Measurements from ENCODE around the gene RBM22.

DNA sequence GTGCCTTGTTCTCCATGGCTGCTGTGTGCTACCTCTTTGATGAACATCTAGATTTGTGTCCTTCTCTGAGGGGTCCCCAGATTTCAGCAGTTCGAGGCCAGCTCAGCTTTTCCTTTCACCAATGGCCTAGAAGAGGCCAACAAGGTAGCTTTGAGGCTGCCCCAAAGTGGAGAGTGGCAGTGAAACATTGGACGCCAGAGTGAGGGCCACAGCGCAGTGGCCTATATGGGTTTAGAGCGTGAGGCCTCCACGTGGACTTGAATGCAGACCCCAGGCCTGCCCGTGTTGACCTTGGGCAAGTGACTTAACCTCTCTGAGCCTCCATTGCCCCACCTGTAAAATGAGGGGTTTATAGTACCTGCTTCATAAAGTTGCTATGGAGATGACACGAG, 28.0 kb downstream of the RBM22 start:
- TF ChIP-seq, protein P1, sequence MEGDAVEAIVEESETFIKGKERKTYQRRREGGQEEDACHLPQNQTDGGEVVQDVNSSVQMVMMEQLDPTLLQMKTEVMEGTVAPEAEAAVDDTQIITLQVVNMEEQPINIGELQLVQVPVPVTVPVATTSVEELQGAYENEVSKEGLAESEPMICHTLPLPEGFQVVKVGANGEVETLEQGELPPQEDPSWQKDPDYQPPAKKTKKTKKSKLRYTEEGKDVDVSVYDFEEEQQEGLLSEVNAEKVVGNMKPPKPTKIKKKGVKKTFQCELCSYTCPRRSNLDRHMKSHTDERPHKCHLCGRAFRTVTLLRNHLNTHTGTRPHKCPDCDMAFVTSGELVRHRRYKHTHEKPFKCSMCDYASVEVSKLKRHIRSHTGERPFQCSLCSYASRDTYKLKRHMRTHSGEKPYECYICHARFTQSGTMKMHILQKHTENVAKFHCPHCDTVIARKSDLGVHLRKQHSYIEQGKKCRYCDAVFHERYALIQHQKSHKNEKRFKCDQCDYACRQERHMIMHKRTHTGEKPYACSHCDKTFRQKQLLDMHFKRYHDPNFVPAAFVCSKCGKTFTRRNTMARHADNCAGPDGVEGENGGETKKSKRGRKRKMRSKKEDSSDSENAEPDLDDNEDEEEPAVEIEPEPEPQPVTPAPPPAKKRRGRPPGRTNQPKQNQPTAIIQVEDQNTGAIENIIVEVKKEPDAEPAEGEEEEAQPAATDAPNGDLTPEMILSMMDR (IDR thresholded peaks at IDR 0.05): no peak
- TF ChIP-seq, protein P2, sequence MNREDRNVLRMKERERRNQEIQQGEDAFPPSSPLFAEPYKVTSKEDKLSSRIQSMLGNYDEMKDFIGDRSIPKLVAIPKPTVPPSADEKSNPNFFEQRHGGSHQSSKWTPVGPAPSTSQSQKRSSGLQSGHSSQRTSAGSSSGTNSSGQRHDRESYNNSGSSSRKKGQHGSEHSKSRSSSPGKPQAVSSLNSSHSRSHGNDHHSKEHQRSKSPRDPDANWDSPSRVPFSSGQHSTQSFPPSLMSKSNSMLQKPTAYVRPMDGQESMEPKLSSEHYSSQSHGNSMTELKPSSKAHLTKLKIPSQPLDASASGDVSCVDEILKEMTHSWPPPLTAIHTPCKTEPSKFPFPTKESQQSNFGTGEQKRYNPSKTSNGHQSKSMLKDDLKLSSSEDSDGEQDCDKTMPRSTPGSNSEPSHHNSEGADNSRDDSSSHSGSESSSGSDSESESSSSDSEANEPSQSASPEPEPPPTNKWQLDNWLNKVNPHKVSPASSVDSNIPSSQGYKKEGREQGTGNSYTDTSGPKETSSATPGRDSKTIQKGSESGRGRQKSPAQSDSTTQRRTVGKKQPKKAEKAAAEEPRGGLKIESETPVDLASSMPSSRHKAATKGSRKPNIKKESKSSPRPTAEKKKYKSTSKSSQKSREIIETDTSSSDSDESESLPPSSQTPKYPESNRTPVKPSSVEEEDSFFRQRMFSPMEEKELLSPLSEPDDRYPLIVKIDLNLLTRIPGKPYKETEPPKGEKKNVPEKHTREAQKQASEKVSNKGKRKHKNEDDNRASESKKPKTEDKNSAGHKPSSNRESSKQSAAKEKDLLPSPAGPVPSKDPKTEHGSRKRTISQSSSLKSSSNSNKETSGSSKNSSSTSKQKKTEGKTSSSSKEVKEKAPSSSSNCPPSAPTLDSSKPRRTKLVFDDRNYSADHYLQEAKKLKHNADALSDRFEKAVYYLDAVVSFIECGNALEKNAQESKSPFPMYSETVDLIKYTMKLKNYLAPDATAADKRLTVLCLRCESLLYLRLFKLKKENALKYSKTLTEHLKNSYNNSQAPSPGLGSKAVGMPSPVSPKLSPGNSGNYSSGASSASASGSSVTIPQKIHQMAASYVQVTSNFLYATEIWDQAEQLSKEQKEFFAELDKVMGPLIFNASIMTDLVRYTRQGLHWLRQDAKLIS (CRISPR knock-in tag; IDR thresholded peaks at IDR 0.05; ENCODE audit: borderline replicate concordance): no peak
- TF ChIP-seq NR1H2 (CRISPR knock-in tag; IDR thresholded peaks at IDR 0.05) (no peak), ELF4 (CRISPR knock-in tag; IDR thresholded peaks at IDR 0.05; ENCODE audit: low read depth) (no peak), NFE2L1 (CRISPR knock-in tag; IDR thresholded peaks at IDR 0.05) (no peak), ZNF317 (CRISPR knock-in tag; IDR thresholded peaks at IDR 0.05; ENCODE audit: borderline replicate concordance, low read depth) (no peak), ETV6 (CRISPR knock-in tag; IDR thresholded peaks at IDR 0.05) (no peak), CBFB (CRISPR knock-in tag; IDR thresholded peaks at IDR 0.05; ENCODE audit: low read depth) (no peak)
- TF ChIP-seq, protein P3, sequence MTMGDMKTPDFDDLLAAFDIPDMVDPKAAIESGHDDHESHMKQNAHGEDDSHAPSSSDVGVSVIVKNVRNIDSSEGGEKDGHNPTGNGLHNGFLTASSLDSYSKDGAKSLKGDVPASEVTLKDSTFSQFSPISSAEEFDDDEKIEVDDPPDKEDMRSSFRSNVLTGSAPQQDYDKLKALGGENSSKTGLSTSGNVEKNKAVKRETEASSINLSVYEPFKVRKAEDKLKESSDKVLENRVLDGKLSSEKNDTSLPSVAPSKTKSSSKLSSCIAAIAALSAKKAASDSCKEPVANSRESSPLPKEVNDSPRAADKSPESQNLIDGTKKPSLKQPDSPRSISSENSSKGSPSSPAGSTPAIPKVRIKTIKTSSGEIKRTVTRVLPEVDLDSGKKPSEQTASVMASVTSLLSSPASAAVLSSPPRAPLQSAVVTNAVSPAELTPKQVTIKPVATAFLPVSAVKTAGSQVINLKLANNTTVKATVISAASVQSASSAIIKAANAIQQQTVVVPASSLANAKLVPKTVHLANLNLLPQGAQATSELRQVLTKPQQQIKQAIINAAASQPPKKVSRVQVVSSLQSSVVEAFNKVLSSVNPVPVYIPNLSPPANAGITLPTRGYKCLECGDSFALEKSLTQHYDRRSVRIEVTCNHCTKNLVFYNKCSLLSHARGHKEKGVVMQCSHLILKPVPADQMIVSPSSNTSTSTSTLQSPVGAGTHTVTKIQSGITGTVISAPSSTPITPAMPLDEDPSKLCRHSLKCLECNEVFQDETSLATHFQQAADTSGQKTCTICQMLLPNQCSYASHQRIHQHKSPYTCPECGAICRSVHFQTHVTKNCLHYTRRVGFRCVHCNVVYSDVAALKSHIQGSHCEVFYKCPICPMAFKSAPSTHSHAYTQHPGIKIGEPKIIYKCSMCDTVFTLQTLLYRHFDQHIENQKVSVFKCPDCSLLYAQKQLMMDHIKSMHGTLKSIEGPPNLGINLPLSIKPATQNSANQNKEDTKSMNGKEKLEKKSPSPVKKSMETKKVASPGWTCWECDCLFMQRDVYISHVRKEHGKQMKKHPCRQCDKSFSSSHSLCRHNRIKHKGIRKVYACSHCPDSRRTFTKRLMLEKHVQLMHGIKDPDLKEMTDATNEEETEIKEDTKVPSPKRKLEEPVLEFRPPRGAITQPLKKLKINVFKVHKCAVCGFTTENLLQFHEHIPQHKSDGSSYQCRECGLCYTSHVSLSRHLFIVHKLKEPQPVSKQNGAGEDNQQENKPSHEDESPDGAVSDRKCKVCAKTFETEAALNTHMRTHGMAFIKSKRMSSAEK (CRISPR knock-in tag; IDR thresholded peaks at IDR 0.05; ENCODE audit: borderline replicate concordance): no peak
- TF ChIP-seq, protein P4, sequence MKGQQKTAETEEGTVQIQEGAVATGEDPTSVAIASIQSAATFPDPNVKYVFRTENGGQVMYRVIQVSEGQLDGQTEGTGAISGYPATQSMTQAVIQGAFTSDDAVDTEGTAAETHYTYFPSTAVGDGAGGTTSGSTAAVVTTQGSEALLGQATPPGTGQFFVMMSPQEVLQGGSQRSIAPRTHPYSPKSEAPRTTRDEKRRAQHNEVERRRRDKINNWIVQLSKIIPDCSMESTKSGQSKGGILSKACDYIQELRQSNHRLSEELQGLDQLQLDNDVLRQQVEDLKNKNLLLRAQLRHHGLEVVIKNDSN (CRISPR knock-in tag; IDR thresholded peaks at IDR 0.05): no peak
- TF ChIP-seq, protein P5, sequence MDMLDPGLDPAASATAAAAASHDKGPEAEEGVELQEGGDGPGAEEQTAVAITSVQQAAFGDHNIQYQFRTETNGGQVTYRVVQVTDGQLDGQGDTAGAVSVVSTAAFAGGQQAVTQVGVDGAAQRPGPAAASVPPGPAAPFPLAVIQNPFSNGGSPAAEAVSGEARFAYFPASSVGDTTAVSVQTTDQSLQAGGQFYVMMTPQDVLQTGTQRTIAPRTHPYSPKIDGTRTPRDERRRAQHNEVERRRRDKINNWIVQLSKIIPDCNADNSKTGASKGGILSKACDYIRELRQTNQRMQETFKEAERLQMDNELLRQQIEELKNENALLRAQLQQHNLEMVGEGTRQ (CRISPR knock-in tag; IDR thresholded peaks at IDR 0.05): no peak
- TF ChIP-seq, protein P6, sequence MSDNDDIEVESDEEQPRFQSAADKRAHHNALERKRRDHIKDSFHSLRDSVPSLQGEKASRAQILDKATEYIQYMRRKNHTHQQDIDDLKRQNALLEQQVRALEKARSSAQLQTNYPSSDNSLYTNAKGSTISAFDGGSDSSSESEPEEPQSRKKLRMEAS (CRISPR knock-in tag; IDR thresholded peaks at IDR 0.05): no peak

Data from WTC11 (cell line).